NT2/D1 (cell line): Measurements from ENCODE around the gene NKAIN2.

Experiments used
- SUZ12 ChIP-seq: IDR thresholded peaks from 2 replicates; pipeline ENCODE4 v1.6.1; 2011; ENCODE audit not compliant: insufficient read length, insufficient read depth; ENCODE audit errors: extremely low read depth
- YY1 ChIP-seq: IDR thresholded peaks from 2 replicates; pipeline ENCODE4 v1.6.1; 2011; ENCODE audit not compliant: insufficient read length, insufficient read depth
- ZNF274 ChIP-seq: IDR thresholded peaks from 2 replicates; pipeline ENCODE4 v1.6.1; 2011; ENCODE audit warnings: mild to moderate bottlenecking, low read depth, low read length

DNA sequence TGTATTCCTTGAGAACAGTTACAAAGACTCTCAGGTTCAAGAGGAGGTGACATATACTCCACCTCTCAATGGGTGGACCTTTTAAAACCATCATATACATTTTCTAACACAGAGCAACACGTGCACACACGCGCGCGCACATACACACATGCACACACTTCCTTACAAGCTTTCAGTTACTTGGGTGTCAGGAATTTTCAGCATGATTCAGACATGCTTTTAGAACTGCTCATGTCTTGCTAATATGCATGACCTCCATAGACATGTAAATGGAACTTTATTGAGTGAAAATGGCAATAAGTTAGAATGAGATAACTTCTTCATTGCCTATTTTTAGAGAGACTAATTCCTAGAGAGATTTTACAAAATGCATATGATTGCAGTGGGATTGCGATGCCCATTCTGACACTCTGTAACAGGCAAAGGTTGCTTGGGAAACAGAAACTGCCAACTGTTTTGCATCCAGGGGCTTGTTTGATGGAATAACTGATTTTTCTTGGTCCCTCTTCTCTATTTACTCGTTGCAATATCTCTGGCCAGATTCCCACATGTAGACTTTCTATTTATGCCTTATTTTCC, 627.2 kb downstream of the NKAIN2 start:
- TF ChIP-seq SUZ12 (no peak), ZNF274 (no peak), YY1 (no peak)
